DOHH2 (cell line): ENCODE data around the gene XPC.

Experiments used
- H3F3A ChIP-seq: fragments of 200-600 bp; sonication (generic), shearing (Covaris generic); 2 replicates; pipeline ENCODE4 v1.6.0; 2016; ENCODE audit warnings: antibody characterized with exemption, mild to moderate bottlenecking; ENCODE audit not compliant: control insufficient read depth, insufficient read depth
- H3K27ac ChIP-seq: fragments of 200-600 bp; sonication (generic); 2 replicates; pipeline ENCODE4 v1.5.1; 2014; ENCODE audit warnings: low read depth, mild to moderate bottlenecking, low read length, moderate library complexity
- H3K27me3 ChIP-seq: fragments of 200-600 bp; sonication (generic); 2 replicates; pipeline ENCODE4 v1.6.1; 2014; ENCODE audit warnings: mild to moderate bottlenecking, low read length, mixed read lengths; ENCODE audit not compliant: control insufficient read depth
- H3K36me3 ChIP-seq: fragments of 200-600 bp; sonication (generic); 2 replicates; pipeline ENCODE4 v1.6.1; 2014; ENCODE audit warnings: mild to moderate bottlenecking, low read length, moderate library complexity, mixed read lengths; ENCODE audit not compliant: control insufficient read depth
- H3K4me1 ChIP-seq: fragments of 200-600 bp; sonication (generic); 2 replicates; pipeline ENCODE4 v1.6.1; 2014; ENCODE audit warnings: mild to moderate bottlenecking, low read length, mixed read lengths; ENCODE audit not compliant: control insufficient read depth
- H3K4me2 ChIP-seq: fragments of 200-600 bp; sonication (generic); 2 replicates; pipeline ENCODE4 v1.6.0; 2014; ENCODE audit warnings: mild to moderate bottlenecking, low read length, moderate library complexity
- H3K4me3 ChIP-seq: fragments of 200-600 bp; sonication (generic); 2 replicates; pipeline ENCODE4 v1.5.1; 2014; ENCODE audit warnings: mild to moderate bottlenecking, low read length, mixed read lengths
- H3K79me2 ChIP-seq: fragments of 200-600 bp; sonication (generic); 2 replicates; pipeline ENCODE4 v1.6.1; 2014; ENCODE audit warnings: mild to moderate bottlenecking, low read length, mixed read lengths; ENCODE audit not compliant: control insufficient read depth
- H3K9me2 ChIP-seq: fragments of 200-600 bp; sonication (generic); replicated peaks from 2 replicates; pipeline ENCODE4 v1.6.1; 2014; ENCODE audit warnings: mild to moderate bottlenecking, low read length, mixed read lengths; ENCODE audit not compliant: control insufficient read depth
- H3K9me3 ChIP-seq: fragments of 200-600 bp; sonication (generic); 2 replicates; pipeline ENCODE4 v1.6.1; 2014; ENCODE audit warnings: antibody characterized with exemption, low read length, mixed read lengths; ENCODE audit not compliant: control insufficient read depth, insufficient read depth
- H4K20me1 ChIP-seq: fragments of 200-600 bp; sonication (generic); 2 replicates; pipeline ENCODE4 v1.6.0; 2014; ENCODE audit warnings: low read depth, mild to moderate bottlenecking, antibody characterized with exemption, low read length, moderate library complexity; ENCODE audit not compliant: control insufficient read depth, insufficient read depth
- EZH2phosphoT487 ChIP-seq: fragments of 200-600 bp; sonication (generic); IDR thresholded peaks from 2 replicates; pipeline ENCODE4 v1.6.1; 2017; ENCODE audit warnings: borderline replicate concordance, mild to moderate bottlenecking, antibody characterized with exemption, low read length, moderate library complexity, mixed read lengths
- TF ChIP-seq, protein P1 (sequence below): fragments of 200-600 bp; sonication (generic); IDR thresholded peaks from one replicate; pipeline ENCODE4 v1.5.1; 2014; ENCODE audit warnings: antibody characterized with exemption, mild to moderate bottlenecking, low read depth, low read length; ENCODE audit not compliant: poor library complexity, severe bottlenecking

Gene XPC

DNA sequence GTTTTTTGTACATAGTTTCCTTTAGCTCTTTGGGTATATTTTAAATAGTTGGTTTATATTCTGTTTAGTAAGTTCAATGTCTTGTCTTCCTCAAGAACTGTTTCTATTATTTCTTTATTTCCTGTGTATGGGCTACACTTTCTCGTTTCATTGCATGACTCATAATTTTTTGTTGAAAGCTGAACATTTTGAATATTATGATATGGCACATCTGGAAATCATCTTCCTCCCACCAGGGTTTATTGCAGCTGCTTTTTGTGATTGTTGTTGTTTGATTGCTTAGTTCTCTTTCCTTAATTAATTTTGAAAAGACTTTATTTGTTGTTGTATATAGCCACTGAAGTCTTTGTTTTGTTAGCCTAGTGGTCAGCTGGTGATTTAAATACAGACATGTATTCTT lies 44.1 kb upstream of the XPC start:
- H3K79me2 ChIP-seq = no peaks in the 10 kb centered on the region
- peak overlapping the region; percentile 37 for H3K4me3 ChIP-seq
- no peaks in the 10 kb centered on the region for H3K9me2 ChIP-seq
- H3K9me3 ChIP-seq = peaks cover 17% of the 10 kb centered on the region; the same call in 1 of the 2 replicates
- H3K27ac ChIP-seq = peak overlapping the region; percentile 93
- H3K36me3 ChIP-seq = no peaks in the 10 kb centered on the region
- H3K4me2 ChIP-seq = peak overlapping the region; percentile 90
- no peaks in the 10 kb centered on the region for H3K27me3 ChIP-seq
- no peaks in the 10 kb centered on the region for H4K20me1 ChIP-seq
- peaks cover 59% of the 10 kb centered on the region for H3K4me1 ChIP-seq
- TF ChIP-seq, protein P1, sequence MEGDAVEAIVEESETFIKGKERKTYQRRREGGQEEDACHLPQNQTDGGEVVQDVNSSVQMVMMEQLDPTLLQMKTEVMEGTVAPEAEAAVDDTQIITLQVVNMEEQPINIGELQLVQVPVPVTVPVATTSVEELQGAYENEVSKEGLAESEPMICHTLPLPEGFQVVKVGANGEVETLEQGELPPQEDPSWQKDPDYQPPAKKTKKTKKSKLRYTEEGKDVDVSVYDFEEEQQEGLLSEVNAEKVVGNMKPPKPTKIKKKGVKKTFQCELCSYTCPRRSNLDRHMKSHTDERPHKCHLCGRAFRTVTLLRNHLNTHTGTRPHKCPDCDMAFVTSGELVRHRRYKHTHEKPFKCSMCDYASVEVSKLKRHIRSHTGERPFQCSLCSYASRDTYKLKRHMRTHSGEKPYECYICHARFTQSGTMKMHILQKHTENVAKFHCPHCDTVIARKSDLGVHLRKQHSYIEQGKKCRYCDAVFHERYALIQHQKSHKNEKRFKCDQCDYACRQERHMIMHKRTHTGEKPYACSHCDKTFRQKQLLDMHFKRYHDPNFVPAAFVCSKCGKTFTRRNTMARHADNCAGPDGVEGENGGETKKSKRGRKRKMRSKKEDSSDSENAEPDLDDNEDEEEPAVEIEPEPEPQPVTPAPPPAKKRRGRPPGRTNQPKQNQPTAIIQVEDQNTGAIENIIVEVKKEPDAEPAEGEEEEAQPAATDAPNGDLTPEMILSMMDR = no peak
- TF ChIP-seq EZH2phosphoT487 = no peak
- H3F3A ChIP-seq = peaks cover 41% of the 10 kb centered on the region

DNA sequence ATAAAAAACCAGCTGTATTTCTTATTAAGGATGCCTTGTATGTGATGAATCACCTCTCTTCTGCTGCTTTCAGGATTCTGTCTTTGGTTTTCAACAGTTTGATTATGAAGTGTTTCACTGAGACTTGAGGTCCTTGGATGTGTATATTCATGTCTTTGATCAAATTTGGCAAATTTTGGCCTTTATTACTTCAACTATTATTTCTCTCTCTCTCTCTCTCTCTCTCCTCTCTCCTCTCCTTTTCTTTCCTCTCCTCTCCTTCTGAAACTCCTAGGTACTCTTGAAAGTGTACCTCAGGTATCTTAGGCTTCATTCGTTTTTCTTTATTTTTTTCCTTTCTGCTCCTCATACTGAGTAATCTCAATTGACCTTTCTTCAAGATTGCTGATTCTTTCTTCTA lies 43.5 kb upstream of the XPC start:
- Histone ChIP-seq H3K27me3 (no peaks in the 10 kb centered on the region), H4K20me1 (no peaks in the 10 kb centered on the region), H3K4me2 (peak overlapping the region; percentile 90; the same call in 1 of the 2 replicates), H3K4me1 (peaks cover 53% of the 10 kb centered on the region), H3F3A (peaks cover 41% of the 10 kb centered on the region), H3K36me3 (no peaks in the 10 kb centered on the region), H3K27ac (peak overlapping the region; percentile 93), H3K9me3 (peaks cover 17% of the 10 kb centered on the region; the same call in 1 of the 2 replicates), H3K4me3 (no peak overlapping the region), H3K9me2 (no peaks in the 10 kb centered on the region), H3K79me2 (no peaks in the 10 kb centered on the region)
- TF ChIP-seq, protein P1 = no peak
- TF ChIP-seq EZH2phosphoT487 = no peak

GRCh38 chr3:14220933-14221332 lies 42.5 kb upstream of the XPC start:
- no peaks in the 10 kb centered on the region for H3K27me3 ChIP-seq
- no peak overlapping the region for H3K4me2 ChIP-seq
- no peaks in the 10 kb centered on the region for H3K36me3 ChIP-seq
- no peaks in the 10 kb centered on the region for H4K20me1 ChIP-seq
- peaks cover 35% of the 10 kb centered on the region for H3F3A ChIP-seq
- H3K4me1 ChIP-seq = peaks cover 44% of the 10 kb centered on the region
- peaks cover 17% of the 10 kb centered on the region; the same call in 1 of the 2 replicates for H3K9me3 ChIP-seq
- TF ChIP-seq, protein P1 = no peak
- TF ChIP-seq EZH2phosphoT487 = no peak
- no peak overlapping the region for H3K27ac ChIP-seq
- H3K4me3 ChIP-seq = no peak overlapping the region
- no peaks in the 10 kb centered on the region for H3K79me2 ChIP-seq
- H3K9me2 ChIP-seq = no peaks in the 10 kb centered on the region

- Histone ChIP-seq H4K20me1 (no peaks in the 10 kb centered on the region), H3K27ac (no peak overlapping the region), H3K9me3 (peaks cover 17% of the 10 kb centered on the region; the same call in 1 of the 2 replicates), H3K4me3 (no peak overlapping the region), H3K36me3 (no peaks in the 10 kb centered on the region), H3K27me3 (no peaks in the 10 kb centered on the region), H3K4me2 (no peak overlapping the region), H3K9me2 (no peaks in the 10 kb centered on the region), H3K79me2 (no peaks in the 10 kb centered on the region), H3K4me1 (peaks cover 19% of the 10 kb centered on the region), H3F3A (peaks cover 19% of the 10 kb centered on the region)
- TF ChIP-seq EZH2phosphoT487 = no peak
- TF ChIP-seq, protein P1 = no peak
Measured at GRCh38 chr3:14218355-14218754, 40.0 kb upstream of the XPC start.
